GM23248 (cell line): ENCODE data around the gene DOCK10. TPM values are rescaled to one million over a fixed set of nuclear protein-coding genes. Genes with fewer than 3 reads are reported as not detected.

Source experiments
- DNase-seq: peaks from one replicate; pipeline ENCODE4 v3.0.0-alpha.2; 2015
- H2AFZ ChIP-seq: fragments of 200-600 bp; sonication (generic); 2 replicates; pipeline ENCODE4 v1.6.1; 2016; ENCODE audit warnings: antibody characterized with exemption
- H3F3A ChIP-seq: fragments of 200-600 bp; sonication (generic); 2 replicates; pipeline ENCODE4 v1.6.1; 2016; ENCODE audit warnings: mild to moderate bottlenecking, antibody characterized with exemption, mixed run types; ENCODE audit not compliant: insufficient read depth
- H3K27ac ChIP-seq: fragments of 200-600 bp; sonication (generic); 2 replicates; pipeline ENCODE4 v1.5.1; 2016; ENCODE audit warnings: mild to moderate bottlenecking
- H3K27me3 ChIP-seq: fragments of 200-600 bp; sonication (generic); replicated peaks from 2 replicates; pipeline ENCODE4 v1.6.1; 2016; ENCODE audit warnings: mild to moderate bottlenecking; ENCODE audit not compliant: insufficient read depth
- H3K36me3 ChIP-seq: fragments of 200-600 bp; sonication (generic); 2 replicates; pipeline ENCODE4 v1.6.1; 2016; ENCODE audit warnings: low read depth, mild to moderate bottlenecking
- H3K4me1 ChIP-seq: fragments of 200-600 bp; sonication (generic); 2 replicates; pipeline ENCODE4 v1.6.1; 2016; ENCODE audit warnings: mild to moderate bottlenecking; ENCODE audit not compliant: insufficient read depth
- H3K4me2 ChIP-seq: fragments of 200-600 bp; sonication (generic); one replicate; pipeline ENCODE4 v1.6.1; 2016; ENCODE audit warnings: mild to moderate bottlenecking; ENCODE audit not compliant: unreplicated experiment
- H3K4me3 ChIP-seq: fragments of 200-600 bp; sonication (generic); 2 replicates; pipeline ENCODE4 v1.5.1; 2016; ENCODE audit warnings: mild to moderate bottlenecking
- H3K79me2 ChIP-seq: fragments of 200-600 bp; sonication (generic); 2 replicates; pipeline ENCODE4 v1.6.1; 2016; ENCODE audit warnings: mild to moderate bottlenecking; ENCODE audit not compliant: insufficient read depth
- H3K9ac ChIP-seq: fragments of 200-600 bp; sonication (generic); 2 replicates; pipeline ENCODE4 v1.6.1; 2016; ENCODE audit warnings: mild to moderate bottlenecking
- H3K9me2 ChIP-seq: fragments of 200-600 bp; sonication (generic); 2 replicates; pipeline ENCODE4 v1.6.1; 2016; ENCODE audit warnings: mixed run types, mild to moderate bottlenecking, moderate library complexity; ENCODE audit not compliant: insufficient read depth
- H3K9me3 ChIP-seq: fragments of 200-600 bp; sonication (generic); one replicate; pipeline ENCODE4 v1.6.1; 2017; ENCODE audit warnings: low read depth
- H4K20me1 ChIP-seq: fragments of 200-600 bp; sonication (generic); 2 replicates; pipeline ENCODE4 v1.6.0; 2016; ENCODE audit not compliant: insufficient read depth
- EZH2 ChIP-seq: fragments of 200-600 bp; sonication (generic); IDR thresholded peaks from 2 replicates; pipeline ENCODE4 v1.6.1; 2018; ENCODE audit warnings: antibody characterized with exemption, mild to moderate bottlenecking; ENCODE audit not compliant: insufficient read depth, poor library complexity, severe bottlenecking
- EZH2phosphoT487 ChIP-seq: fragments of 200-600 bp; sonication (generic); IDR thresholded peaks from 2 replicates; pipeline ENCODE4 v1.6.1; 2018; ENCODE audit warnings: antibody characterized with exemption, moderate library complexity, mild to moderate bottlenecking, low read depth; ENCODE audit not compliant: insufficient read depth
- WGBS, 2 experiments: methylation state at CpG; one replicate each; pipeline ENCODE4 v1.1.6; 2015 to 2017; ENCODE audit warnings: low lambda C conversion rate in 2 of 2, low coverage in 1 of 2; ENCODE audit errors: missing lambda C conversion rate in 2 of 2; 5-methylcytosine and 5-hydroxymethylcytosine counted together
- in situ Hi-C: fragments of 300-500 bp; cut with MboI; formaldehyde crosslinking; loops from 2 replicates; pipeline ENCODE4 v1.15.0; 2020
- polyA plus RNA-seq: library from polyadenylated mRNA; unstranded; fragments of >200 nt; fragmentation: Nextera tagmentation; extraction: Ambion mirVana; gene quantifications from 2 replicates; pipeline ENCODE4 v1.2.1, GENCODE V29; 2016
- total RNA-seq: library from RNA; depleted of rRNA; stranded (reverse); fragments of >200 nt; shearing (Covaris generic); gene quantifications from 2 replicates; pipeline ENCODE4 v1.2.3, GENCODE V29; 2014

Gene DOCK10
- total and polyA plus RNA-seq, 2 experiments from 2014 or later = 8.5 to 19.2 TPM

DNA sequence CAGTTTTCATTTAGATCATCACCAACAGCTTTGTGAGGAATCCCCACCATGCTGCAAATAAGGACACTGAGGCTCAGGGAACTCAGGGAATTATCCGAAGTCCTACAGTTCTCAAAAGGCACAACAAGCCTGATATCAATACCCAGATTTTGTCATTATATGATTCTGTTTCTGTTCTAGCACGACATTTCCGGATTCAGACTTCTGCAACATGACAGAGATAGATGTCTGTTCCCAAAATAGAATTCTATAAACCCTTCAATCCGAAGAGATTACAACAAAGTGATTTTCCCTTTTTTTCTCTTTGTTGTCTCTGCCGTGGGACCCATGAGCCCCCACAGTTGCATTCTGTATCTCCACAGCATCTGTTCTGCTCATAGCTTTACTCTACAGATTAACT lies 72.0 kb downstream of the DOCK10 start:
- no peak overlapping the region for H3K9ac ChIP-seq
- in situ Hi-C loops = no loop called here
- no peaks in the 10 kb centered on the region for H3K27me3 ChIP-seq
- TF ChIP-seq EZH2 = no peak
- no peak for TF ChIP-seq EZH2phosphoT487
- H3K9me2 ChIP-seq = no peaks in the 10 kb centered on the region
- H3K27ac ChIP-seq = no peak overlapping the region
- H2AFZ ChIP-seq = no peak overlapping the region
- no peaks in the 10 kb centered on the region for H3K9me3 ChIP-seq
- H3K4me1 ChIP-seq = peaks cover 5% of the 10 kb centered on the region; the same call in 1 of the 2 replicates
- no peaks in the 10 kb centered on the region for H3F3A ChIP-seq
- no peaks in the 10 kb centered on the region for H4K20me1 ChIP-seq
- peaks cover 97% of the 10 kb centered on the region for H3K79me2 ChIP-seq
- no peak for DNase-seq
- no peak overlapping the region for H3K4me3 ChIP-seq
- H3K36me3 ChIP-seq = no peaks in the 10 kb centered on the region
- H3K4me2 ChIP-seq = no peak overlapping the region
- 98 to 99% methylated on average over 5 of the region's 5 CpGs for WGBS, 2 experiments

DNA sequence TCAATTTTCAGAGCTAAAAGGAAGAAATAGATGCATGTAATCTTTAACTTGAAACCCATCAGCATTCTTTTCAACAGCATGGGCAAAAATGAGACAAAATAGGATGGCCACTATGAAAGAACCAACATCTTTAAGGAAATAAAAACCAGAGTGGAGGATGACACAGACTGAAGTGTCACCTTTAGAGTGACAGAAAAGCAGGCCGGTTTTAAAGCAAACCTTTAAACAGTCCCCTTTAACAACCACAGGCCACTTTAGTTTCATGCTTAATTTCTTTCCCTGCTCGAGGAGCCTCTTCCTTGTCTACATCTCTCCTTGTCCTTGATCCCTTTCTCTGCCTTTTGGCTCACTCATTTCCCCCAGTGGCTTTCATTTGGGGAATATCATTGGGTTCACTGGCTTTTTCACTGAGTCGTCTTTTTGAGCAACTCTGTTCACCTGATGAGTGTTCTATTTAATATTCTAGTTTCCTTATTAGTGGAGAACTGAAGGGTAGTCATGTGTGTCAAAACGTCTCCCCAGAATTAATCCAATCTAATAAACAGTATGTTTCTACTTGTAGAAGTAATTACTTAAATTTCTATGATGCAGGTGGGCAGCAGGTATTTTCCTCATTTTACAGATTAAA lies 72.5 kb downstream of the DOCK10 start:
- Histone ChIP-seq H3K27me3 (no peaks in the 10 kb centered on the region), H3K4me2 (no peak overlapping the region), H3K4me1 (peaks cover 5% of the 10 kb centered on the region; the same call in 1 of the 2 replicates), H3F3A (no peaks in the 10 kb centered on the region), H3K4me3 (no peak overlapping the region), H3K27ac (no peak overlapping the region), H4K20me1 (no peaks in the 10 kb centered on the region), H3K36me3 (no peaks in the 10 kb centered on the region), H3K79me2 (peaks cover 97% of the 10 kb centered on the region), H3K9me3 (no peaks in the 10 kb centered on the region), H3K9me2 (no peaks in the 10 kb centered on the region), H3K9ac (no peak overlapping the region), H2AFZ (no peak overlapping the region)
- 83 to 88% methylated on average over 4 of the region's 4 CpGs for WGBS, 2 experiments
- in situ Hi-C loops = no loop called here
- TF ChIP-seq EZH2 (no peak), EZH2phosphoT487 (no peak)
- DNase-seq = no peak

DNA sequence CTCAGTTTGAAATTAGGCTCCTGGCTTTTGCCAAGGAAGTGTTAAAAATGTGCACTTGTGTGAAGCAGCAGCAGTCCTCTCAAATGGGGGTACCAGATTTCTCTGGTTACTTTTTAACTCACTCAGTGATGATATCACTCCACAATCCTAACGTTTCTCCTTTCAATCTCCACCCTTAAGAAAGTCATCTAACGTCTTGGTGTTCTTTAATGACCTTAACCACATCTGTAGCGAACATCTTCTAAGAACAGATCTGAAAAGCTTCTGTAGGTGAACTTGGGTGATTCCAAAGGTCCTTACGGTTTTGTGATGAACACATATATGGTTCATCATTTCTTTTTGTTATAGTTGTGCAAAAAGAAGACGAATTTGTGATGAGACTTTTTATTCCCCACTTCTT lies 73.2 kb downstream of the DOCK10 start:
- H2AFZ ChIP-seq = no peak overlapping the region
- no peak overlapping the region for H3K4me2 ChIP-seq
- no peaks in the 10 kb centered on the region for H3K36me3 ChIP-seq
- H3F3A ChIP-seq = no peaks in the 10 kb centered on the region
- H3K9ac ChIP-seq = no peak overlapping the region
- DNase-seq = no peak
- no peaks in the 10 kb centered on the region for H3K9me3 ChIP-seq
- H3K27me3 ChIP-seq = no peaks in the 10 kb centered on the region
- no peaks in the 10 kb centered on the region for H3K9me2 ChIP-seq
- H3K4me1 ChIP-seq = peaks cover 5% of the 10 kb centered on the region; the same call in 1 of the 2 replicates
- TF ChIP-seq EZH2 (no peak), EZH2phosphoT487 (no peak)
- no peaks in the 10 kb centered on the region for H4K20me1 ChIP-seq
- no peak overlapping the region for H3K27ac ChIP-seq
- no peak overlapping the region for H3K4me3 ChIP-seq
- WGBS, 2 experiments = 91% methylated on average over 5 of the region's 5 CpGs
- peaks cover 98% of the 10 kb centered on the region for H3K79me2 ChIP-seq
- in situ Hi-C loops = no loop called here

DNA sequence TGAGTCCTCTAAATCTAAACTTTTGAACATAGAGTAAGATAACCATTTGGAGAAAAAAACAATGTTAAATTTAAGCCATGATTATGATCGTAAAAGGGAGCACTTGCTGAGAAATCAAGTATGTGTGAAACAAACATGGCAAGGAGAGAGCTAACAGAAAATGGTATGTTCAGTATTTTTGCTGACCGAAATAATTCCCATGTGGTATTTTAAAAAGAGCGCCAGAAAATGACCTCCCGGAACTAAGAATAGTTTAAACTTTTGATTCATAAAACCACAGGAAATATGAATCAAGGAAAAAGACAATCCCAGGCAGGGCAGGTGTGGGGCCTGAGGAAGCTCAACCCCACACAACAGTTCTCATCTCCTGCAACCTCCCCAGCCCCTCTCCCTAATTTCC lies 74.2 kb downstream of the DOCK10 start:
- no peaks in the 10 kb centered on the region for H3K36me3 ChIP-seq
- no peak overlapping the region for H3K4me3 ChIP-seq
- DNase-seq = no peak
- 91 to 92% methylated on average over 4 of the region's 4 CpGs for WGBS, 2 experiments
- H3K79me2 ChIP-seq = peaks cover 98% of the 10 kb centered on the region
- H2AFZ ChIP-seq = no peak overlapping the region
- H3K27ac ChIP-seq = no peak overlapping the region
- peaks cover 5% of the 10 kb centered on the region; the same call in 1 of the 2 replicates for H3K4me1 ChIP-seq
- no peaks in the 10 kb centered on the region for H3F3A ChIP-seq
- no peaks in the 10 kb centered on the region for H3K27me3 ChIP-seq
- H3K9me2 ChIP-seq = no peaks in the 10 kb centered on the region
- in situ Hi-C loops = no loop called here
- H4K20me1 ChIP-seq = no peaks in the 10 kb centered on the region
- TF ChIP-seq EZH2 (no peak), EZH2phosphoT487 (no peak)
- no peak overlapping the region for H3K9ac ChIP-seq
- no peaks in the 10 kb centered on the region for H3K9me3 ChIP-seq
- no peak overlapping the region for H3K4me2 ChIP-seq

DNA sequence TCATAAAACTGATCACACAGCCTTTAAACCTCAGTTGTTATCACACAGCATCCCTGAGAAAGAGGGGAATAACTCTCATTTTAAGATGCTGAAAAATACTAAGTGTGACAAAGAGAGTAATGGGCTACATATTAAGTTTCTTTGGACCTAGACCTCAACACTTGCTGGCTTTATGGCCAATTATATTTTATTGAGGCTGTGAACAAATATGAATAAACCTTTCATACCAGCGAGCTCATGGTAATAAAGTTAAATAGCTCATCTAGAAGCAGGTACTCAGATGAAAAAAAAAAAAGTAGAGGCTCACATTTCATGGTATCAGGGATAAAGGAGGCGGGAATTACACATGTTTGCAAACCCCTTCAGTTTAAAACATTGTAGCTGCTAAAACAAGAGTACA lies 75.7 kb downstream of the DOCK10 start:
- Histone ChIP-seq H3K9me3 (no peaks in the 10 kb centered on the region), H2AFZ (no peak overlapping the region), H3K79me2 (peaks cover 100% of the 10 kb centered on the region), H3K4me2 (no peak overlapping the region), H3F3A (no peaks in the 10 kb centered on the region), H3K4me3 (no peak overlapping the region), H3K9ac (no peak overlapping the region), H3K36me3 (no peaks in the 10 kb centered on the region), H3K27me3 (no peaks in the 10 kb centered on the region), H3K4me1 (peaks cover 5% of the 10 kb centered on the region; the same call in 1 of the 2 replicates), H4K20me1 (no peaks in the 10 kb centered on the region), H3K9me2 (no peaks in the 10 kb centered on the region), H3K27ac (no peak overlapping the region)
- no peak for TF ChIP-seq EZH2
- TF ChIP-seq EZH2phosphoT487 = no peak
- WGBS, 2 experiments = 94 to 100% methylated on average over 2 of the region's 2 CpGs
- in situ Hi-C loops = no loop called here
- no peak for DNase-seq
